ENCODE measurements around the gene RDH5.

RDH5 gene

GRCh38 chr12:55696796-55697462, 23.3 kb upstream of the RDH5 start:
- DNase-seq = no peak

- DNase-seq = no peak
Observed at GRCh38 chr12:55697686-55698085, 22.5 kb upstream of the RDH5 start.

GRCh38 chr12:55698241-55698955, 21.8 kb upstream of the RDH5 start:
- DNase-seq = no peak

GRCh38 chr12:55698965-55699364, 21.2 kb upstream of the RDH5 start:
- no peak for DNase-seq

- DNase-seq = no peak
Observed at GRCh38 chr12:55699471-55700055, 20.6 kb upstream of the RDH5 start.

- no peak for DNase-seq
Observed at GRCh38 chr12:55700255-55701018, 19.8 kb upstream of the RDH5 start.

- no peak for DNase-seq
Observed at GRCh38 chr12:55702861-55703260, 17.3 kb upstream of the RDH5 start.

GRCh38 chr12:55703288-55703687, 16.9 kb upstream of the RDH5 start:
- DNase-seq = no peak

- DNase-seq = no peak
Observed at GRCh38 chr12:55703901-55704761, 16.1 kb upstream of the RDH5 start.

GRCh38 chr12:55704824-55705718, 15.1 kb upstream of the RDH5 start:
- no peak for DNase-seq

GRCh38 chr12:55705782-55706402, 14.3 kb upstream of the RDH5 start:
- DNase-seq = no peak

- DNase-seq = no peak
Observed at GRCh38 chr12:55706568-55707218, 13.5 kb upstream of the RDH5 start.

GRCh38 chr12:55707219-55707671, 12.9 kb upstream of the RDH5 start:
- no peak for DNase-seq

GRCh38 chr12:55707841-55708694, 12.1 kb upstream of the RDH5 start, which contains the start of gene ITGA7:
Gene ITGA7 (minus strand): TSS chr12:55707904. CDS start chr12:55707682, 222 bp downstream.
- peak; percentile 7 for DNase-seq

- no peak for DNase-seq
Observed at GRCh38 chr12:55708695-55709233, 11.4 kb upstream of the RDH5 start.

- no peak for DNase-seq
Observed at GRCh38 chr12:55711786-55712553, 8.2 kb upstream of the RDH5 start.

- no peak for DNase-seq
Observed at GRCh38 chr12:55712700-55713415, 7.3 kb upstream of the RDH5 start.

Data from NCI-H1092 (cell line).